HG03039 (cell line): Measurements from ENCODE around the gene MAEA.
"Not testable (repeated sequence)": the region's sequence is repeated elsewhere in the genome, so short reads cannot be mapped to it uniquely, and the experiment has no call there.

ENCODE experiments used
- ATAC-seq: cut with Tn5 transposase; IDR thresholded peaks from one replicate; pipeline ENCODE4 v1.9.1; 2021; ENCODE audit warnings: mild to moderate bottlenecking, moderate library complexity; ENCODE audit not compliant: unreplicated experiment

Gene MAEA

GRCh38 chr4:1333256-1333655 is 43.6 kb downstream of the MAEA start:
- ATAC-seq, result no peak

DNA sequence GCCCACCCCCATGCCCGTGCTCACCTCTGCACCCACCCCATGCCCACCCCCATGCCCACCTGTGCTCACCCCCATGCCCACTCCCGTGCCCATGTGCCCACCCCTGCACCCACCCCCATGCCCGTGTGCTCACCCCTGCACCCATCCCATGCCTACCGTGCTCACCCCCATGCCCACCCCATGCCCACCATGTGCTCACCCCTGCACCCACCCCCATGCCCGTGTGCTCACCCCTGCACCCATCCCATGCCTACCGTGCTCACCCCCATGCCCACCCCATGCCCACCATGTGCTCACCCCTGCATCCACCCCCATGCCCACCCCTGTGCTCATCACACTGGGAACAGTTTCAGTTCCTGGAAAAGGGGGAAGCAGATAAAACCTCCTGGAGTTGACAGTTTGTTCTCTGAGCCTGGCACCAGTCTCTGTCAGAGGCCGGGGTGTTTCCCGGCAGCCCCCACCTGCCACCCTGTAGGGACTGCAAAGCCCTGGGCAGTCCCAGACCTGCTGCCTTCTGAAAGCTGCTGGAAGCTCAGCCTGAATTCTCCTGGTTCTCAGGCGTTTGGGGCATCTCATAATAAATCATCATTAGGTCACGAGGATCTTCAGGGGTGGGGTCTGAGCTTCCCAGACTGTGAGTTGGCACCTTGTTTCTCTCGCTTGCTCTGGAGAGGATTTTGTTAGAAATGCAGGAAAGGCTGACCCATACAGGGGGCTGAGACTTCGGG is 44.3 kb downstream of the MAEA start:
- ATAC-seq, result not testable (repeated sequence)

GRCh38 chr4:1334579-1334895 is 44.8 kb downstream of the MAEA start:
- no peak for ATAC-seq

GRCh38 chr4:1335193-1335883 is 45.6 kb downstream of the MAEA start:
- ATAC-seq, result not testable (repeated sequence)

GRCh38 chr4:1336088-1336491 is 46.4 kb downstream of the MAEA start:
- no peak for ATAC-seq

GRCh38 chr4:1337376-1337831 is 47.7 kb downstream of the MAEA start:
- ATAC-seq, result no peak

DNA sequence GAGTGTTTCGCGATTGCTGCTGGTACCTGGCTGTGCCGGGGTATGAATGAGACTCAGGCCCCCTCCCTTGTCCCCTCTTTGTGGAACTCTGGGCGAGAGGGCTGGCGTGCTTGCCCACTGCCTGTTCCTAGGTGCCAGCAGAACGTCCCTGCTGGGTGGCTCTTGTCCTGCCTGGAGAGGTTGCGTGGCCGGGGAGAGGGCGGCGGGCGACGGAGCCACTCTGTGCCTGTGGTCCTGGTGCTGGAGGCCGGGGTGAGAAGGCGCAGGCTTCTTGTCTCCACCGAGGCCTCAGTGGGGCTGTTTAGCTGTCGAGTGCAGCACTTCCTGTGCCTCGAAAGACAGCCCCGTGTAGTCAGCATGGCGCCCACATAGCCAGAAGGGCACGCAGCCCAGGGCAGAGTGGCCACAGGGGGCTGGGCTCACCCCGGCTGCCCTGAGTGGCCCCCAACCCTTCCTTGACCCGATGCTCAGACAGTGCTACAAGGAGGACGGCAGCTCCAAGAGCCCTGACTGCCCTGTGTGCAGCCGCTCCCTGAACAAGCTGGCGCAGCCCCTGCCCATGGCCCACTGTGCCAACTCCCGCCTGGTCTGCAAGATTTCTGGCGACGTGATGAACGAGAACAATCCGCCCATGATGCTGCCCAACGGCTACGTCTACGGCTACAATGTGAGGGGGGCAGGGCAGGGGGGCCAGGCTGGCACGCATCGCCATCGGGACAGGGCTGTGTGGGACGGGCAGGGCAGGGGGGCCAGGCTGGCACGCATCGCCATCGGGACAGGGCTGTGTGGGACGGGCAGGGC is 48.5 kb downstream of the MAEA start:
- ATAC-seq, result no peak

- ATAC-seq, result no peak
Observed at GRCh38 chr4:1338752-1339414, 49.2 kb downstream of the MAEA start.

DNA sequence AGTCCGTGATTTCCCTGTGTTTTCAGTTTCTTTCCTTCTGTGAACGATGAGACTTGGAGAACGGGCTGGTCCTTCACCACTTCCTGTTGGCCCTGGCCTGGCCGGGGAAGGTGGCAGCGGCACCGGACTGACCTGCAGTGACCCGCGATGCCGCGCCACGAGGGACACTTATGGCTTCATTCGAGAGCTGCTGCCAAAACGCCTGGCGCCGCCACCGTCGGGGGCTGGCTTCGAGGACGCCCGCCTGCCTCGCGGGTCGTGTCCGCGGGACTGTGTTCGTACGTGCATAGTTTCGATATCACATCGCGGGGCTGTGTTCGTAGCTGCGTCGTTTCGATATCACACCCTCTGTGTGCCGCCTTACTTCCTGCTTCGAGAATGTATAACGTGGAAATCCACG is 49.8 kb downstream of the MAEA start:
- no peak for ATAC-seq

DNA sequence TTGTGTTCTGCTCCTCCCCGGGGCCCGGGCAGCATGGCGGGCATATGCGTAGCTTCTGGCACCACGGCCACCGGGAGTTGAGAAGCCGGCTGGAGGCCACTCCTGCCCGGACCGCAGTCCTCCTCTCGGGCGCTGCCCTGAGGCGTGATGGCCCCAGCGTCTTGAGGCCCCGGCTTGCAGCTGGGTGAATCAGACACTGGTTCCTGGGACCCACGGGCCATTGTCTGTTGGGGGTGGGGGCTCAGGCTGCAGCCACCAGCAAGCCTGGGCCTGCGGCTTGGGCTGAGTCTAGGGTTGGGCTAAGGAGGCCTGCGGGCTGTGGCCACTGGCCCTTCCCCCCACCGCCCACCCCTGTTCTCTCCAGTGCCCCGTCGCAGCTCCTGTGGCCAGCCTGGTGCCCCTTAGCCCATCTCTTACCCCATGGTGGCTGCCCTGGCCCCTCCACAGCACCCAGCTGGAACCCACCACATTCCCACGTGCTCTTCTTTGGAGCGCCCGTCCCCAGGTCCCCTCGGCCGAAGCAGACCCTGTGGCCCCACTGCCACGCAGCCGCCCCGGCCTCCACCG is 50.6 kb downstream of the MAEA start:
- ATAC-seq, result no peak

- ATAC-seq, result no peak
Observed at GRCh38 chr4:1340861-1341260, 51.2 kb downstream of the MAEA start.

DNA sequence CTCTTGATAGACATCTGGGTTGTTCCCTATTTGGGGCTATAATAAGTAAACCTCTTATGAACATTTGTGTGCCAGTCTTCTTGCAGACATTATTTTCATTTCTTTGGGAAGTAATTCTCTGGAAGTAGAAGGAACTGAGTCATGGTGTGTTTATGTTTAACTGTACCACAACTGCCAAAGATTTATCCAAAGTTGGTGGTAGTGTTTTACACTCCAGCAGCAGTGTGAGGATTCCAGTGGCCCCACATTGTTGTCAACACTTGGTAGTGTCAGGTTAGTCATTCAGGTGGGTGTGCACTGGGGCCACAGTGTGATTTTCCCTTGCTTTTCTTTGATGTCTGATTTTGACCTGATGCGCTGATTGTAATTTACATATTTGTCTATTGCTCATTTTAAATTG is 52.3 kb downstream of the MAEA start:
- no peak for ATAC-seq

DNA sequence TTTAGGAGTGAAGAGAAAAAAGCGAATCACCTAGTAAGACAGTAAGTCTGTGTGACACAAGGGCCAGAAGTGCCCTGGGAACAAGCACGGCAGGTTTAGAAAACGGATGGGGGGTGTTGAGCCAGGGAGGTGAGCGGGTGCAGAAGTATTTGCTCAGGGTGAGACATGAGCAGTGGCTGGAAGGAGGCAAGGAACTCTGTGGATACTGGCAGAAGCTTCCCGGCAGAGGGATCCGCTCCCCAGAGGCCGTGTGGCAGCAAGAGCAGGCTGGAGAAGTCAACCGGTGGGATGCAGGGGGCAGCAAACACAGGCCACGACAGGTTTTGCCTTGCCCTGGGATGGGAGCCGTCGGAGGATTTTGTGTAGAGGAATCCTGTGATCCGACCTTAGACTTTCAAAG is 55.0 kb downstream of the MAEA start:
- ATAC-seq, result no peak

GRCh38 chr4:1345903-1346780 is 56.5 kb downstream of the MAEA start:
- no peak for ATAC-seq

- peak; percentile 91 for ATAC-seq
Observed at GRCh38 chr4:1346781-1347409, 57.2 kb downstream of the MAEA start, which contains the start of gene UVSSA. UVSSA (plus strand) TSS chr4:1347208; CDS start chr4:1348092, 884 bp downstream.

- peak; percentile 24 for ATAC-seq
Observed at GRCh38 chr4:1347410-1347864, 57.7 kb downstream of the MAEA start.

DNA sequence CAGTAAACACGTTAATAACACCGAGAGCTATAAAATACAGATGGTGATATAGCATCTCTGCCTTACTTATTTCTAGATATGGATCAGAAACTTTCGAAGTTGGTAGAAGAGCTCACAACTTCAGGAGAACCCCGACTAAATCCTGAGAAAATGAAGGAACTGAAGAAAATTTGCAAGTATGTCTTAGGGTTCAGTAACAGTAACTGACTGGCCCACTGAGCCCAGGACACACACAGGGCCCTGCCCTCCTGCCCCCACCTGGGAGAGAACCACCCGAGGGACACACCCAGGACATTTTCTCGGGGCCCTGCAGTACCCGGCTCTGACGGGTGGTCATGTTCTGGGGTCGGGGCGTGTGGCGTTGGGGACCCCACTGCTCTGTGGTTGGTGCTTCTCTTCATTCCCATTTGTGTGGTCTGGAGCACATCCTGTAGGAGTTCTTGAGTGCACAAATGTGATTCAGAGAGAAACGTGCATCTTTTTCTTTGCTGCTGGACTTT is 58.4 kb downstream of the MAEA start:
- ATAC-seq, result no peak

DNA sequence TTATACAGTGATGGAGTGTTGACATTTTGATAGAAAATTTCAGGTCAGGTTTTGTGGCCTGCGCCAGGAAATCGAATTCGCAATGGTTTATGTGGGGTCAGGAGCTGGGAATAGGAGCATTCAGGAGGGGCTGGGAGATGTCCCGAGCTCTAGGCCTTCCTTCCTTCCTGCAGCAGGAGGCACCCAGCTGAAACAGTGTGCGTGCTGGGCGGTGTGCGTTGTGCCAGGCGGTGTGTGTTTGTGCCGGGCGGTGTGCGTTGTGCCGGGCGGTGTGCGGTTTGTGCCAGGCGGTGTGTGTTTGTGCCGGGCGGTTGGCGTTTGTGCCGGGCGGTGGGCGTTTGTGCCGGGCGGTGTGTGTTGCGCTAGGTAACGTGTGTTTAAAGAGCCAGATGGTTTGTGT is 59.1 kb downstream of the MAEA start:
- ATAC-seq, result no peak
